GM19239 (cell line): ENCODE data around the gene MED8.
"Not testable (repeated sequence)": the region's sequence is repeated elsewhere in the genome, so short reads cannot be mapped to it uniquely, and the experiment has no call there.

ENCODE experiments used
- DNase-seq: peaks from one replicate; pipeline ENCODE4 v3.0.0; 2011; ENCODE audit warnings: low spot score; ENCODE audit not compliant: insufficient read length
- FAIRE-seq: peaks from 2 replicates; lab custom pipeline; 2011; peaks lifted over from hg19 to GRCh38; lab: Jason Lieb, UNC

MED8 gene

DNA sequence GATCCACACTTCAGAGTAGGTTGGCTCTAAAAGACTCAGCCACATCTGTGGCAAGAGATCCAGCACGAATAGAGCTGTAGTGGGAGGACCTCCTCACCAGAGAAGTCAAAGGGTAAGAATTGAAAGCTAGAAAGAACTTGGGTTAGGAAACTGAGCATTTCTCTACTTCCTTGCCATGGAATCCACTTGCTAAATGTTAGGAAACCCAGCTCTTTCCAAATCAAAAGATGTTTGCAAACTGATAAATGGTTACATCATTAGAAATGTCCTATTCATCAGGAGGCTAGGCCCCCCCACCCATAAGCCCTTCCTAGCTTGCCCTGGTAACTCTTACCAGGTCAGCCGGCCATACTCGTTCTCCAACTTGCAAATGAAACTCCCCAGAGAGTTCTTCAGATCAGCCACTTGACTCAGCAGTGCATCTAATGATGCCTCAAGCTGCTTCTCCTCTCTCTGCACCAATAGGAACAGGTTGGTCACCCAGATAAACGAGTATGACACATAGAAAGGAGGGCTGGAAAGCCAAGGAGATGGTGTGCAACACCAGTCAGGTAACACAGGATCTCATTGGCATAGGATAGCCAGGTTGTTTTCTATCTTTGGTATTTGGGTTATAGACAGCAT, 1.5 kb downstream of the MED8 start:
- DNase-seq (no peak), FAIRE-seq (no peak)

DNA sequence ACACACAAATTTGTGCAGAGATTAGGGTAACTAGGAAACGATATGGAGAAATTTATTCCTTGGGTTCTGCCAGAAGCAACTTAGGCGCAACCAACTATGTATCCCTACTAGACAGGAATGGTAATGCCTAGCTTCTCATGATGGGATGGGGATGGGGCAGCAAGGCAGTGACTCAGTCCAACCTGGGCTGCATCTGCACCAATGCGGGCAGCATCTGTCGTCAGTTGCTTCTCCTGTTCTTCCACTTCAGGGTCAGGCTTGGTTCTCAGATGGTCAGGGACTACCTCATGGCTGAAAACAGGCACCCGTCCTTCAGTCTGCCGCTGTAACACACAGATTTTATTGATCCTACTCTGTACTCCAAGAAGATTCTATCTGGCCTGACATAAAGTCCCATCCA, 2.9 kb downstream of the MED8 start:
- FAIRE-seq: no peak
- DNase-seq: no peak

- no peak for DNase-seq
- FAIRE-seq: no peak
Measured at GRCh38 chr1:43383449-43383848, 6.2 kb downstream of the MED8 start.

GRCh38 chr1:43382027-43382779, 7.4 kb downstream of the MED8 start:
- FAIRE-seq (no peak), DNase-seq (no peak)

DNA sequence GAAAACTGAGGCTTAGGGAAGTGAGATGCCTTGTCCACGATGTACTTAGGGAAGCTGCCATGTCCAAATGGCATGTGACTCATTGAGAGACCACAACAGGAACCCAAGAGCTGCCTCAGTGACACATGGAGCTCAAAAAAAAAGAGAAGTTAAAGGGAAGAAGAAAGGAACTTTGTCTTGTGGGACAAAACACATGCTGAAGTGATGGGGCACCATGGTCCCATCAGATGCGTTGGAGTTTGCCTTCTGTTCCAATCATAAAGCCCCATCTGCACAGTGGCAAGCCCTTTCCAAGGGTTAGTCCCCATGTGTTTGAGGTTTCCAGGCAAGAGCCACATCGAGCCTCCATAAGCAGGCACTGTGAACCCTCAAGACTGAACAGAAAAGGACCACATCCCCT, 8.0 kb downstream of the MED8 start:
- no peak for DNase-seq
- FAIRE-seq: no peak

DNA sequence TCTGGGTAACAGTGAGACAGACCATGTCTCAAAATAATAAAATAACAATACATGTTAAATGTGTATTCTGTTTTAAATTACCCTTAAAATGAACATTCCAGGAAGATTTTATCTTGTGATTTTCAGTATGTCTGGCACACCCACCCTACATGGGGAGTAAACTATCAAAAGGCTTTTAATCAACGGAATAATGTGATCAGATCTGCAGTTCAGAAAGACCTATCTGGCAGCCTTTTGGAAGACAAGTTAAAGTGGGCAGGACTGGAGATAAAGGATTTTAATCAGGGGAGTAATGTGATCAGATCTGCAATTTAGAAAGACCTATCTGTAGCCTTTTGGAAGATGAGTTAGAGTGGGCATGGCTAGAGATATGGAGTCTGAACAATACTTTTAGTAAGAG, 10.1 kb downstream of the MED8 start:
- DNase-seq: no peak
- no peak for FAIRE-seq

DNA sequence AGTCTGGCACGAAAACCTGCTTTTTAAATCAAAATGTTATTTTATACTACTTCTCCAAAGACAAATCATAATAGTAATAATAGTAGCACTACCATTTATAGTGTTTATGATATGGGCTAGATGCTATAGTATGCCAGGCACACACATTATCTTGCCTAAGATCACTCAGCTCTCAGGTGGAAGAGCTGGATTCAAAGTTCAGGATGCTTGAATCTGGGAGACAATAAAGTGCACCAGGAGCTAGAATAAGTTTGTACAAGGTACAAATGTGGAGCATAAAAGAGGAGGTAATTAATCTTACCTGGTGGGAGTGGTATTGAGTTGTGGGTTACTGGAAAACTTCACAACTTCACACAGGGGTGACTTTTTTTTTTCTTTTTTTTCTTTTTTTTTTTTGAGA, 11.8 kb downstream of the MED8 start:
- no peak for FAIRE-seq

DNA sequence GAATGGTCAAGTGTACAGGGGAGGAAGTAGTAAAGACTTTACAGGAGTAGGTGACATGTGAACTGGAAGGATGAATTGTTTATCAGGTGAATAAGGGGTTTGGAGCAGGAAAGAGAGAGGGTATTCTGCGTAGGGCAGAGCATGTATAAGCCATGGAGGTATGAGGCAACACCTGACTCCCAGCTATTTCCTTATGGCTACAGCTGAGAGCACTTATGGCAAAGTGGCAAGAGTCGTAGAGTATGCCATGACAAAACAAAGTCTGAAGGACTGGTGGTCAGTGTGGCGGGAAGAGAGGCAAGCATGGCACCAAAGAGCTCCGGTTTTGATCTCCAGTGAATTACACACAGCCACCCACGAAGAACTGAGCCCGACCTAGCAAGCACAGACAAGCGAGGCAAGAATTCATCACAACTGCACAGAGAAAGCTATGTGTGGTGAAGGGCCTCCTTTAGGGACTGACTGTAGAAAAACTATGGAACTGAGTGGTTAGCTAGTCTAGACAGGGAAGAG, 12.8 kb downstream of the MED8 start:
- FAIRE-seq (no peak), DNase-seq (no peak)

More for the DNA sequence above, 11.8 kb downstream of the MED8 start:
- no peak for DNase-seq

DNA sequence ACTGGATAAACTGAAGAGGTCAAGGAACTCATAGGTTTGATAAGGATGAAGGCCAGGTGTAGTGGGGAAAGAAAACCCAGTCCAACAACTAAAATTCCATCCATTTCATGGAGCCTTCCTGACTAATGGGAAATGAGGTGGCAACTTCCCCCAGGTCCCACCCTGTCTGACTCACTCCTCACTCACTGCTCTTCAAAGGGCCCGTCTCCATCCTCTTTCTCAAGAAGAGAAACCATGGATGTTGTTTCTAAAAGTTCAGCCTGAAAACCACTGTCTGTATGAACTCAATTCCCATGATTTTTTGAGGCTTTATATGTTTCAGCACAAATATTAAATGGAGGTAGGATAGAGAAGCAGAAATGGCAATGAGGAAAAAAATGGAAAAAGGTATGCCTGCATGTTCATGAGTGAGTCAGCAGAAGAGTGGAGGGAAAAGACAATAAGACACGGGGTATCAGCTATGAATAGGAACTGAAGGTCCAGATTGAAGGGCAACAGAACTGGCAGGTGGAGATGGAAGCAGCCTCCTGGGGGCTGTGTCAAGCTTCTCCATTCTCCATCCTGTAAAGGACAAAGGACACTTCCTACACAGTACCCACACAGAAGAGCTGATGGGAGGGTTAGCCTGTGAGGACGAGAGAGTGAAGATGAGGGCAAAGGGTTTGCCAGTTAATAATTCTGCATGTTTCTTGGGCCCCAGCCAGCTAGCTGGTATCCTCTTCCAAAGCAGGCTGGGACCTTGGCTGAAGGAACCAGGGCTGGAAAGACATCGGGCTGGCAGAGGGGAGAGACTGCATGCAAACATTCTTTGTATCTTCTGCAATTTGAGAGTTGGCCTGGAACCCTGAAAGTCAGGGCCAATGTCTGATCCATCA, 16.3 kb downstream of the MED8 start:
- DNase-seq: no peak
- FAIRE-seq: no peak

GRCh38 chr1:43372172-43372571, 17.4 kb downstream of the MED8 start:
- FAIRE-seq (no peak), DNase-seq (no peak)

GRCh38 chr1:43370564-43370963, 19.0 kb downstream of the MED8 start:
- DNase-seq: no peak
- FAIRE-seq: no peak

GRCh38 chr1:43369779-43370178, 19.8 kb downstream of the MED8 start:
- FAIRE-seq, DNase-seq: not testable (repeated sequence)

DNA sequence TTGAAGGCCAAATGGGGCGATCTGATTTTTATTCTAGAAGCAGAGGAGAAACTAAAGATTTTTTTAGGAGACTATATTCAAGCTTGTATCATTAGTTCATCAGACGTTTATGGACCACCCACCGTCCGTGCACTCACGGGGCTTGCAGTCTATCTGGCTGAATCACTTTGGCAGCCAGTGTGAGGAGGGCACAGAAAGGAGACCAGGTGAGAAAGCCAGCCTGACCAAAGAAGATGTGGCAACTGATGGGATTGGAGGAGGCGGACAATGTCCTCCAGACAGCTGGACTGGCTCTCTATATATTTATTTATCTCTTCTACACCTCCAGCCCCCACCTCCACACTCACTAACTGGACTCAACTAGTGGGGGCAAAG, 21.0 kb downstream of the MED8 start:
- DNase-seq: no peak
- no peak for FAIRE-seq

GRCh38 chr1:43367904-43368645, 21.5 kb downstream of the MED8 start, which contains the start of gene ELOVL1:
Gene ELOVL1 (minus strand): TSS chr1:43368011. CDS start chr1:43365609, 2,402 bp downstream.
- DNase-seq: peak; percentile 95
- peak; percentile 83 for FAIRE-seq

- DNase-seq (no peak), FAIRE-seq (no peak)
Measured at GRCh38 chr1:43367026-43367903, 22.3 kb downstream of the MED8 start.

- FAIRE-seq (no peak), DNase-seq (no peak)
Measured at GRCh38 chr1:43366601-43367025, 23.0 kb downstream of the MED8 start.

- DNase-seq: no peak
Measured at GRCh38 chr1:43366179-43366578, 23.4 kb downstream of the MED8 start.

GRCh38 chr1:43365678-43366077, 23.9 kb downstream of the MED8 start:
- DNase-seq: no peak
- FAIRE-seq: no peak

More at GRCh38 chr1:43366179-43366578, 23.4 kb downstream of the MED8 start:
- FAIRE-seq: no peak

- FAIRE-seq: no peak
Measured at GRCh38 chr1:43363935-43364525, 25.6 kb downstream of the MED8 start.

More at GRCh38 chr1:43363935-43364525, 25.6 kb downstream of the MED8 start:
- DNase-seq: no peak
